Pancreas (tissue), 10 donors: Measurements from ENCODE around the gene DCST1. TPM values are rescaled to one million over a fixed set of nuclear protein-coding genes. Genes with fewer than 3 reads are reported as not detected.

ENCODE experiments used
- ATAC-seq, 4 donors: fragments of 200-7000 bp; cut with Tn5 transposase; one replicate each; pipeline versions ENCODE4 v1.8.0 to v1.9.1; 2020; ENCODE audit warnings: mild to moderate bottlenecking in 4 of 4, moderate library complexity in 4 of 4
- DNase-seq, 6 donors: peaks; one replicate each; pipeline ENCODE4 v3.0.0-alpha.2; 2020
- FAIRE-seq: peaks from 2 replicates; lab custom pipeline; 2012; peaks lifted over from hg19 to GRCh38; lab: Jason Lieb, UNC
- H3K27ac ChIP-seq, 4 donors: fragments of 200-600 bp; sonication (generic); 1 replicate in 3 of 4; 2 replicates in 1 of 4; pipeline versions ENCODE4 v1.5.0 to v1.8.0; 2020
- H3K27me3 ChIP-seq, 4 donors: fragments of 200-600 bp; one replicate each; pipeline ENCODE4 v1.8.0; 2021
- H3K36me3 ChIP-seq, 3 donors: fragments of 200-600 bp; sonication (generic) in 1 of 3; one replicate each; pipeline versions ENCODE4 v1.5.0 to v1.8.0; 2020 to 2021
- H3K4me1 ChIP-seq, 3 donors: fragments of 200-600 bp; one replicate each; pipeline ENCODE4 v1.8.0; 2021
- H3K4me3 ChIP-seq, 4 donors: fragments of 200-600 bp; sonication (generic) in 2 of 4; one replicate each; pipeline versions ENCODE4 v1.5.0 to v1.8.0; 2020 to 2021
- H3K9me3 ChIP-seq, 4 donors: fragments of 200-600 bp; one replicate each; pipeline ENCODE4 v1.8.0; 2021
- WGBS, 2 donors: extraction: QIAGEN DNeasy Blood & Tissue Kit; methylation state at CpG; one replicate each; pipeline ENCODE4 v1.1.7; 2013; 5-methylcytosine and 5-hydroxymethylcytosine counted together
- intact Hi-C, 3 donors: fragments of 100-400 bp; cut with DNase I; formaldehyde crosslinking; loops; one replicate each; pipeline versions ENCODE4 v1.11.1 to v1.14.2; 2022
- polyA plus RNA-seq, 2 donors: library from polyadenylated mRNA; stranded (reverse); fragments of 200-250 nt; gene quantifications; one replicate each; pipeline ENCODE4 v1.2.3, GENCODE V29; 2013
- total RNA-seq, 6 donors: library from RNA; stranded (reverse); fragmentation: NEBNext Ultra II Directional in 4 of 6; extraction: Animal tissue kit (Norgen Biotek cat#: 25700) in 4 of 6; gene quantifications; one replicate each; pipeline versions ENCODE4 v1.2.1 to v1.2.4, GENCODE V29; 2021 to 2023
- TF ChIP-seq, protein P1 (sequence below), 4 donors: fragments of 200-600 bp; sonication (generic) in 3 of 4; IDR thresholded peaks; one replicate each; pipeline versions ENCODE4 v1.5.0 to v1.8.0; 2021; ENCODE audit warnings: antibody characterized with exemption in 4 of 4
- donor health status: healthy with polysubstance abuse.
- donor health status: DM: no; HTN: no; CAD: no; lungs with moderate emphysema.
- donor health status: DM: no; HTN: no; CAD: no.
- donor health status: control.
- donor health status: control.
- donor health status: Bipolar disorder and iron deficiency.
- donor health status: DM: yes; HTN: yes; CAD: no.
- donor health status: DM: no; HTN: no; CAD: no.
- donor health status: DM: no; HTN: no; CAD: no.
- donor health status: DM: yes; HTN: yes; CAD: no.

Gene DCST1
- total and polyA plus RNA-seq, 8 donors = 0.14 TPM; not detected in 7

DNA sequence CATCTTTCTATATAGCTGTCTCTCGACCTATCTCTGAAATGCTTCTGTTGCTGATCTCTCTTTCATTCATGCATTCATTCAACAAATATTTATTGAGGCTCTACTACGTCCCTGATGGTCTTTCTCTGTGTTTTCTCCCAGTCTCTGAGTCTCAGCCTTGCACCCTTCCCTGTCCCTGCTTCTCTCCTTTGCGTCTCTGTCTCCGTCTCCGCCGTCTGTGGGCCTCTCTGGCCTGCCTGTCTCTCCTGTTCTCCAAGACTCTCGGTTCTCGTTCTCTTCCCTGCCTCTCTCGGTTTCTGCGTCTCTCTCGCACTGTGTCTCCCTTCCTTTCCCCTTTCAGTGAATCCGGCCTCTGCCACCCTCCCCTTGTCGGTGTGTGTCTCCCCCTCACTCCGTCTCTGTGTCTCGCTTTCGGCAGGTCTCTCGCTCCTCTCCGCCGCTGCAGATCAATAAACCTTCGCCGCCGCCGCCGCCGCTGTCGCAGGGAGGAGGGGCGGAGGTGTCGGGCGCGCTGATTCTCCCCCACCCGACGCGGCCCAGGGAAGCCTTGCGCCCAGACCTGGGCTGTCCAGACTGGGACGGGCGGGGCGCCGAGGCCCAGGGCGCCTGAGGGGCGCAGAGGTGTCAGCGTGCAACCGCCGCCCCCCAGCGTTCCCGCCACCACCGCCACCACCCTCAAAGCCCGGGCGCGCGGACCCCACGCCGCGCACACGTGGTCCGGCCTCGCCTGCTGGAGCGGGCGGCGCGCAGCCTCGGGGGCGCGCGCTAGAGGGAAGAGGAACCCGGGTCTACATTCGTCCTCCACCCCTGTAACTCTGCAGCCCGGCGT lies 48.1 kb downstream of the DCST1 start:
- Histone ChIP-seq H3K36me3 (no peaks in the 10 kb centered on the region), H3K9me3 (no peaks in the 10 kb centered on the region), H3K4me3 (peak overlapping the region in 2 of 4 donors; percentile 16 to 30), H3K4me1 (peaks cover 36 to 44% (median 40%) of the 10 kb centered on the region in 3 donors), H3K27ac (no peak overlapping the region), H3K27me3 (peaks cover 0 to 31% (median 6%) of the 10 kb centered on the region in 4 donors)
- DNase-seq (peak in 2 of 6 donors; percentile 47 to 75), ATAC-seq (no peak), FAIRE-seq (no peak)
- 3 to 4% methylated on average over 44 to 68 of the region's 68 CpGs for WGBS, 2 donors
- TF ChIP-seq, protein P1, sequence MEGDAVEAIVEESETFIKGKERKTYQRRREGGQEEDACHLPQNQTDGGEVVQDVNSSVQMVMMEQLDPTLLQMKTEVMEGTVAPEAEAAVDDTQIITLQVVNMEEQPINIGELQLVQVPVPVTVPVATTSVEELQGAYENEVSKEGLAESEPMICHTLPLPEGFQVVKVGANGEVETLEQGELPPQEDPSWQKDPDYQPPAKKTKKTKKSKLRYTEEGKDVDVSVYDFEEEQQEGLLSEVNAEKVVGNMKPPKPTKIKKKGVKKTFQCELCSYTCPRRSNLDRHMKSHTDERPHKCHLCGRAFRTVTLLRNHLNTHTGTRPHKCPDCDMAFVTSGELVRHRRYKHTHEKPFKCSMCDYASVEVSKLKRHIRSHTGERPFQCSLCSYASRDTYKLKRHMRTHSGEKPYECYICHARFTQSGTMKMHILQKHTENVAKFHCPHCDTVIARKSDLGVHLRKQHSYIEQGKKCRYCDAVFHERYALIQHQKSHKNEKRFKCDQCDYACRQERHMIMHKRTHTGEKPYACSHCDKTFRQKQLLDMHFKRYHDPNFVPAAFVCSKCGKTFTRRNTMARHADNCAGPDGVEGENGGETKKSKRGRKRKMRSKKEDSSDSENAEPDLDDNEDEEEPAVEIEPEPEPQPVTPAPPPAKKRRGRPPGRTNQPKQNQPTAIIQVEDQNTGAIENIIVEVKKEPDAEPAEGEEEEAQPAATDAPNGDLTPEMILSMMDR (IDR thresholded peaks at IDR 0.05) = no peak
- intact Hi-C loops = loop anchor here in 1 of 3 donors (5.0 kb wide), 1 partner anchor 39 kb away; no protein-coding TSS in a partner anchor

DNA sequence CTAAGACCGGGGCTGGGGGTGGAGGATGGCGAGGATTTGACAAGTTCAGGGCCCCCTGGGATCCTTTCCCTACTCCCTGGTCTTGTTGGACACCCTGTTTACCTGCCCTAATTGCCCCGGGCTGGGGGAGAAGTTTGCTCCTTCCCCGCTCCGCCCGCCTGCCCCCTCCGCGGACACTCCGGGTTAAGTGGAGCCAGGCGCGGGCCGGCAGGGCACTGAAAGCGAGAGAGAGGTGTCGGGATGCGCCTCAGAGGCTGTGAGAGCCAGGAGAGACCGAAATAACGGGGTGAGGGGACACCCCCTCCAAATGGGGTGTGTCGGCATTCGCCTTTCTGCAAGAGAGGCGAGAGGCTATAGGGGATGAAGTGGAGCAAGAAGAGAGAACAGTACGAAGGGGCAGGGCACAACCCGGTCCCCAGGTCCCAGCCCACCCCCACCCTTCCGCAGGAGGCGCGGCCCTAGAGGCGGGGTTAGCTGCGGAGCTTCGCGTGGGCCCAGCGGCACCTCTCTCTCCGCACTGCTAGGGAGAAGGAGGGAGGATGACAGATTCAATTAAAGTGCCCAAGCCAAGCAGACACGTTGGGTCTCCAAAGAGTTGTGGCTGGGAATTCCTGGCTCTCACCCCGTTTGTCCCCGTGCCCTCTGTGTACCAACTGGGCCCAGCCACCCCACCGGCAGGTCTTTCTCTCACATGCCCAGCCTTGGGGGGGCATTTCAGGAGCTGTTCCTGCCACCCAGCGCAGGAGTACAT lies 48.9 kb downstream of the DCST1 start:
- no peak for FAIRE-seq
- Histone ChIP-seq H3K4me1 (peaks cover 36 to 44% (median 40%) of the 10 kb centered on the region in 3 donors), H3K4me3 (peak overlapping the region in 1 of 4 donors; percentile 30), H3K9me3 (no peaks in the 10 kb centered on the region), H3K27ac (no peak overlapping the region), H3K27me3 (peaks cover 0 to 31% (median 6%) of the 10 kb centered on the region in 4 donors), H3K36me3 (no peaks in the 10 kb centered on the region)
- DNase-seq = peak in 1 of 6 donors; percentile 66
- ATAC-seq = no peak
- TF ChIP-seq, protein P1 (IDR thresholded peaks at IDR 0.05) = no peak
- intact Hi-C loops = loop anchor here in 1 of 3 donors (5.0 kb wide), 1 partner anchor 40 kb away; no protein-coding TSS in a partner anchor
- 13 to 16% methylated on average over 30 to 36 of the region's 36 CpGs for WGBS, 2 donors

DNA sequence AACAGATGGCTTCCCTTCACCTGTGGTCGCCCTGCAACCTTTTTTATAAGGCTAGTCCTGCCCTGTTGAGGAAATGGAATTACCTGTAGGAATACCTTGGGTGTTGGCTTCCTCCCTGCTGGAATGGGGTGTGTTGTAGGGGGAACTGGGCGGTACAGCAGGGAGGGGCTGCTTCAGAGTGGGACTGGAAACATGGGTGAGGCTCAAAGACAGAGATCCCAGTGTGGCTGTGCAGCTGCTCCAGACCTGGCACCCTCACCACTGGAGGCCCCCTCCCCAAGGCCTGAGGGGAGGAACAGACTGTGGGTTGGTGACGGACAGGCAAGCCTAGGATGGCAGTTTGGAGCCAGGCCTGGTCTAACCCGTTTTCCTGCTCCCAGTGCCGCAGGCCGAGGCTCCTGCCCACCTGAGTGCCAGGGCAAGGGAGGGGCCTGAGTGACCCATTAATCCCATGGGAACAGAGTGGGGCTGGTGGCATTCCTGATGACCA lies 49.5 kb downstream of the DCST1 start:
- no peaks in the 10 kb centered on the region for H3K36me3 ChIP-seq
- peaks cover 36 to 44% (median 40%) of the 10 kb centered on the region in 3 donors for H3K4me1 ChIP-seq
- 39% methylated on average over 6 of the region's 6 CpGs for WGBS, 2 donors
- no peaks in the 10 kb centered on the region for H3K9me3 ChIP-seq
- FAIRE-seq (no peak), ATAC-seq (no peak), DNase-seq (peak in 1 of 6 donors; percentile 74)
- H3K27me3 ChIP-seq = peaks cover 0 to 31% (median 6%) of the 10 kb centered on the region in 4 donors
- TF ChIP-seq, protein P1 (IDR thresholded peaks at IDR 0.05) = no peak
- H3K4me3 ChIP-seq = no peak overlapping the region
- intact Hi-C loops = loop anchor here in 1 of 3 donors (5.0 kb wide), 1 partner anchor 41 kb away; no protein-coding TSS in a partner anchor
- no peak overlapping the region for H3K27ac ChIP-seq

DNA sequence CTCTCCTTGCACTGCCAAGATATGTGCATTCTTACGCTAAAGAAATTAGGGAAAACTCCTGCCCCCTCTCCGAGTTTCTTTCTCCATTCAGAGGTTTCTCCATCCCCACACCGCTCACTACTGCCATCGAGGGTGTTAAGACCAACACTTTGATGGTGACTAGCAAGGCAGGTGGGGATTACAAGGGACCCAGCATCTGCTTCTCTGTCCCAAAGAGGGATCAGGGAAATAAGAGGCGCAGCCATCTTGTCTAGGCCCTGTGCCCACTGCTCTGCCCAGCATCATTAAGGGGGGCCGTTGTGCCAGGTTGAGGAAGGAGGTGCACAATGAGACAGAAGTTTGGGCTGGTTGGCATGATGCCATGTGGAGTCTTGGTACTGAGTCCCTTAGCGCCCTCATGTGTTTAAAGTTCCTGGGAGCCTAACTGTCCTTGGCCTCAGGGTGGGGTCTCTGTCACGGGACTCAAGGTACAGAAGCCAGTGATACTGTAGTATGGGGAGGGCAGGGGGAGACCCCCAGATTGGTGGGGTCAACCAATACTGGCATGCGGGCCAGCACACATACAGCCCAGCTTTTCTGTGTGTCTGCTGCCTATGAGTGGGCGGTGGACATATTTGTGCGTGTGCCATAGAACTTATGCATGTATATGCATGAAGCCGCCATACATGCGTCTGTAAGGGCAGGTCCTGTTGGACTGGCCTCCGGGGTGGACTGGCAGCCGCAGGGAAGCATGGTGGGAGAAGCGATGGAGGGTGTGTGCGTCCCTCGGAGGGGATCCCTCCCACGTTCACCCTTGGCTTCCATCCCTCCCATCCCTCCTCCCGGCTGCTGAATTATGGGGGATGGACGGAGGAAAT lies 50.5 kb downstream of the DCST1 start:
- Histone ChIP-seq H3K36me3 (no peaks in the 10 kb centered on the region), H3K4me1 (peaks cover 35 to 43% (median 38%) of the 10 kb centered on the region in 3 donors), H3K9me3 (no peaks in the 10 kb centered on the region), H3K27ac (no peak overlapping the region), H3K4me3 (peak overlapping the region in 2 of 4 donors; percentile 72 to 77), H3K27me3 (peaks cover 0 to 31% (median 6%) of the 10 kb centered on the region in 4 donors)
- TF ChIP-seq, protein P1 (IDR thresholded peaks at IDR 0.05) = no peak
- FAIRE-seq (no peak), ATAC-seq (peak in 1 of 4 donors; percentile 0), DNase-seq (peak in 5 of 6 donors; percentile 39 to 77 (median 65))
- 23 to 27% methylated on average over 21 of the region's 21 CpGs for WGBS, 2 donors
- intact Hi-C loops = loop anchor here in 1 of 3 donors (5.0 kb wide), 1 partner anchor 42 kb away; no protein-coding TSS in a partner anchor
